Measurements from ENCODE around the gene SPATA32. TPM values are rescaled to one million over a fixed set of nuclear protein-coding genes. Genes with fewer than 3 reads are reported as not detected.
A peak's percentile ranks its signal among the peaks of the same experiment; 100 is the strongest.

The SPATA32 gene
- total and polyA plus RNA-seq, 9 donors: 0.12 TPM; not detected in 8

GRCh38 chr17:45220079-45220478 lies 41.8 kb downstream of the SPATA32 start:
- WGBS, 3 donors: 74 to 81% (median 79%) methylated on average over 3 of the region's 3 CpGs
- Histone ChIP-seq H3K27ac (no peak overlapping the region), H3K36me3 (no peaks in the 10 kb centered on the region), H3K9me3 (no peaks in the 10 kb centered on the region), H3K4me3 (no peak overlapping the region), H3K4me1 (ENCODE audit: insufficient read depth) (no peaks in the 10 kb centered on the region), H3K27me3 (no peaks in the 10 kb centered on the region)
- TF ChIP-seq EP300 (IDR thresholded peaks at IDR 0.05) (no peak), CTCF (IDR thresholded peaks at IDR 0.05) (no peak), POLR2A (IDR thresholded peaks at IDR 0.05) (no peak)
- intact Hi-C loops (cut with DNase I): loop anchor here in 3 of 4 donors (5.0 to 10.0 kb wide), 3 partner anchors 55 to 615 kb away; no protein-coding TSS in a partner anchor
- no peak for DNase-seq

GRCh38 chr17:45218895-45219661 lies 42.8 kb downstream of the SPATA32 start:
- DNase-seq: peak; percentile 69 to 89 (median 87)
- Histone ChIP-seq H3K9me3 (no peaks in the 10 kb centered on the region), H3K27me3 (no peaks in the 10 kb centered on the region), H3K4me1 (ENCODE audit: insufficient read depth) (no peaks in the 10 kb centered on the region), H3K36me3 (no peaks in the 10 kb centered on the region), H3K4me3 (no peak overlapping the region), H3K27ac (no peak overlapping the region)
- intact Hi-C loops (cut with DNase I): loop anchor here in 2 of 4 donors (1.0 to 2.0 kb wide), 2 partner anchors 166 kb away; no protein-coding TSS in a partner anchor
- WGBS, 3 donors: 10 to 15% (median 13%) methylated on average over 12 of the region's 12 CpGs
- peak; percentile 60 to 95 (median 95) for TF ChIP-seq CTCF (IDR thresholded peaks at IDR 0.05)
- no peak for TF ChIP-seq EP300 (IDR thresholded peaks at IDR 0.05)

Other genes with a start within 250 kb of the SPATA32 start
- 10 to 100 TPM; 30.9 to 62.3 (median 48.0) TPM for gene DCAKD, start 210.5 kb downstream of the SPATA32 start, total RNA-seq
- 10 to 100 TPM; 19.8 to 27.0 TPM for gene DCAKD, start 210.5 kb downstream of the SPATA32 start, polyA plus RNA-seq
- gene NMT1, start 200.8 kb downstream of the SPATA32 start, total RNA-seq: 10 to 100 TPM; 25.5 to 91.4 (median 79.3) TPM
- 10 to 100 TPM; 23.0 to 66.5 TPM for gene NMT1, start 200.8 kb downstream of the SPATA32 start, polyA plus RNA-seq
- 100 to 1,000 TPM in 2 of 7 donors, 10 to 100 TPM in 5; 33.0 to 166 (median 84.9) TPM for gene PLCD3, start 129.6 kb downstream of the SPATA32 start, total RNA-seq
- 10 to 100 TPM; 12.1 to 59.3 TPM for gene PLCD3, start 129.6 kb downstream of the SPATA32 start, polyA plus RNA-seq
- 10 to 100 TPM; 12.4 to 24.0 (median 18.5) TPM for gene ACBD4, start 126.4 kb downstream of the SPATA32 start, total RNA-seq
- 10 to 100 TPM; 11.0 to 24.5 TPM for gene ACBD4, start 126.4 kb downstream of the SPATA32 start, polyA plus RNA-seq
- gene HEXIM1, start 113.6 kb downstream of the SPATA32 start, total RNA-seq: 10 to 100 TPM; 17.0 to 37.8 (median 27.9) TPM
- 10 to 100 TPM; 14.4 to 26.9 TPM for gene HEXIM1, start 113.6 kb downstream of the SPATA32 start, polyA plus RNA-seq
- 1 to 10 TPM; 3.4 to 9.1 (median 5.5) TPM for gene HEXIM2, start 100.2 kb downstream of the SPATA32 start, total RNA-seq
- gene HEXIM2, start 100.2 kb downstream of the SPATA32 start, polyA plus RNA-seq: 1 to 10 TPM; 1.7 to 8.9 TPM
- 10 to 100 TPM in 2 of 7 donors, 1 to 10 TPM in 5; 3.7 to 24.0 (median 6.1) TPM for gene FMNL1, start 40.2 kb downstream of the SPATA32 start, total RNA-seq
- gene FMNL1, start 40.2 kb downstream of the SPATA32 start, polyA plus RNA-seq: 1 to 10 TPM; 2.1 to 7.1 TPM
- 10 to 100 TPM in 6 of 7 donors, 1 to 10 TPM in 1; 4.1 to 19.8 (median 13.0) TPM for gene MAP3K14, start 54.9 kb upstream of the SPATA32 start, total RNA-seq
- 1 to 10 TPM; 2.4 to 7.0 TPM for gene MAP3K14, start 54.9 kb upstream of the SPATA32 start, polyA plus RNA-seq
- 10 to 100 TPM in 3 of 7 donors, 1 to 10 TPM in 4; 3.7 to 41.7 (median 8.7) TPM for gene ARHGAP27, start 170.8 kb upstream of the SPATA32 start, total RNA-seq
- gene ARHGAP27, start 170.8 kb upstream of the SPATA32 start, polyA plus RNA-seq: 10 to 100 TPM in 1 of 2 donors, 1 to 10 TPM in 1; 3.8 to 10.1 TPM
- gene PLEKHM1, start 228.6 kb upstream of the SPATA32 start, total RNA-seq: 10 to 100 TPM; 14.7 to 38.4 (median 36.7) TPM
- 10 to 100 TPM; 13.0 to 13.7 TPM for gene PLEKHM1, start 228.6 kb upstream of the SPATA32 start, polyA plus RNA-seq

All from ovary (tissue), 9 donors.